Uterus (tissue), 2 donors: ENCODE measurements around the gene IL10.

Experiments
- POLR2A ChIP-seq, 2 donors: fragments of 450-650 bp; IDR thresholded peaks; one replicate each; pipeline ENCODE4 v1.6.1; 2016; ENCODE audit warnings: antibody characterized with exemption in 2 of 2, mild to moderate bottlenecking in 1 of 2, moderate library complexity in 1 of 2
- TF ChIP-seq, protein P1 (sequence below), 4 experiments: fragments of 200-600 bp in 2 of 4; fragments of 450-650 bp in 2 of 4; sonication (generic) in 2 of 4; IDR thresholded peaks; one replicate each; pipeline ENCODE4 v1.5.1; 2016 to 2019; ENCODE audit warnings: antibody characterized with exemption in 4 of 4, mild to moderate bottlenecking in 2 of 4, moderate library complexity in 1 of 4

GRCh38 chr1:206737729-206738201, 34.5 kb downstream of the IL10 start:
- no peak for TF ChIP-seq POLR2A (IDR thresholded peaks at IDR 0.05)
- TF ChIP-seq, protein P1, sequence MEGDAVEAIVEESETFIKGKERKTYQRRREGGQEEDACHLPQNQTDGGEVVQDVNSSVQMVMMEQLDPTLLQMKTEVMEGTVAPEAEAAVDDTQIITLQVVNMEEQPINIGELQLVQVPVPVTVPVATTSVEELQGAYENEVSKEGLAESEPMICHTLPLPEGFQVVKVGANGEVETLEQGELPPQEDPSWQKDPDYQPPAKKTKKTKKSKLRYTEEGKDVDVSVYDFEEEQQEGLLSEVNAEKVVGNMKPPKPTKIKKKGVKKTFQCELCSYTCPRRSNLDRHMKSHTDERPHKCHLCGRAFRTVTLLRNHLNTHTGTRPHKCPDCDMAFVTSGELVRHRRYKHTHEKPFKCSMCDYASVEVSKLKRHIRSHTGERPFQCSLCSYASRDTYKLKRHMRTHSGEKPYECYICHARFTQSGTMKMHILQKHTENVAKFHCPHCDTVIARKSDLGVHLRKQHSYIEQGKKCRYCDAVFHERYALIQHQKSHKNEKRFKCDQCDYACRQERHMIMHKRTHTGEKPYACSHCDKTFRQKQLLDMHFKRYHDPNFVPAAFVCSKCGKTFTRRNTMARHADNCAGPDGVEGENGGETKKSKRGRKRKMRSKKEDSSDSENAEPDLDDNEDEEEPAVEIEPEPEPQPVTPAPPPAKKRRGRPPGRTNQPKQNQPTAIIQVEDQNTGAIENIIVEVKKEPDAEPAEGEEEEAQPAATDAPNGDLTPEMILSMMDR (IDR thresholded peaks at IDR 0.05), result no peak
